ENCODE measurements around the gene SLC8A1.

The SLC8A1 gene

DNA sequence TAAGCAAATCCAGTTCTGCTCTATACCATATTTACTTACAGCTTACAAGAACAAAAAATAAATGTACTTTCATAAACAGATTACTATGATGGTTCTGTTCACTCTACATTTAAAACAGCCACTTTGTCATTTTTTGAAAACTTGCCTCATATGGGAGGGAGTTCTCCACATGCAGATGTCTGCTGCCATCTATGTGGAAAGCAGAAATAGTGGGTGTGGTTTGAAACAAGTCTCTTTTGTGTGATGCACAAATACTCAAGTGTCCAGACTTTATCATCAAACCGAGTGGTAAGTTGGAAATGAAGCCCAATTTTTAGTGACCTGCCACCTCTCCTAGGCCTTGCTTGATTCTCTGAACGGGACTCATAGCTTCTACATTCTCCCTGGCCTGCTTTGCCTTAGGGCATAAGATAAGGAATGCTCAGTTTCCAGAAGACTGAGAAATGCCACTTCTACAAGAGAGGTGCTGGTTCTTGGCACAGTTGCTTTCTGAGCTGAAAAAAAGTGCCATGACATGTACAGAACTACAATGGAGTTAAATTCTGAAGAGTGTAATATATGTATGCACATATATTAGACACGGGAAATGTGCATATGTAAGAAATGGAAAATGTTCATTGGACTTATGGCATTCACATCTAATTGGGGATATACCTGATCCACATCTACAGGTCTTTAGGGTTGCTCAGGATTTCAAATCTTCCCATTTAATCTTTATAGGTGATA, 221.0 kb downstream of the SLC8A1 start:
- no peak for DNase-seq (ENCODE audit: low spot score)

DNA sequence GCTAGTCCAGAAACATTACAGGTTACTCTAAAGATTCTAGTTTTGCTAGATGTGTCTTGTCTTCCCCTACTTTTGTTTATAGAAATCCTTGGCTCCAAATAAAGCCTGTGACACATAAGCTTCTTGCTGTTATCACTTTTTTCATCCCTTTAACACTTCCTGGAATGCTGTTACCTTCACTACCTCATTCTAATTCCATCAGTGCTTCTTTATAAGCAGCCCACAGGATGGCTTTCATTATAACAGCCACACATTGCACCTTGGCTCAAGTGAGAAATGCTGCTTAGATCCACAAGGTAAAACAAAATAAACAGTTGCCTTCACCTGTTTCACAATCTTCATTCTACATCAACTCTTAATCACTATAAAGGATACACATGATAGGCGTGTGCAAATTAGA, 221.7 kb downstream of the SLC8A1 start:
- no peak for DNase-seq (ENCODE audit: low spot score)

DNA sequence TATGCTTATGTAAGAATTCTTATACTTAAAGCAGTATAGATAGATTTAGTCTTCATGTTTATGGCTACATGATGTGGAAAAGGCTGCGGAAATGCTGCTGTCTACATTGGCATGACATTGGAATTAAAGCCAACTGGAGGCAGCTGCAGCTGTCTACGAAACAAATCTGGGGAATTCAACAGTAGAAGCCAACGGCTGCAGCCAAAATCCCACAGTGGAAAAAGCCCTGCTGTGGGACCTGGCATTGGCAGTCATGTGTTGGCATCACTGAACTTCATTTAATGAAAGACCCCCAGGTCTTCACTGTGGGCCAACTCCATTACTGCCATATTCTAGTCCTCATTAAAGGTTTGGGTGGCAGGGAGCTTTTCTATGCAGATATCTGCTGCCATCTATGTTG, 223.6 kb downstream of the SLC8A1 start:
- no peak for DNase-seq (ENCODE audit: low spot score)

DNA sequence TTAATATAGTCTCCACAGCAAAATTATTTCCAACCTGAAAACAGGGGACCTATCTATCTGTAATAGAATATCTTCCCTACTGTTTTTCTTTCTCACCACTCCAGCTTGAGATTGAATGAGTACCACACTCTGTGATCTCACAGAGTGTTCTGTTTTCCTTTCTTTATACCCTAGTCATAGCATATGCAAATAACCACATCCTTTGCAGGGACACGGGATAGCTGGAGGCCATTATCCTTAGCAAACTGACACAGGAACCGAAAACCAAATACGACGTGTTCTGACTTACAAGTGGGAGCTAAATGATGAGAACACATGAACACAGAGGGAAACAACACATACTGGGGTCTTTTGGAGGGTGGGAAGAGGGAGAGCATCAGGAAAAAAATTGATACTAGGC, 224.7 kb downstream of the SLC8A1 start:
- DNase-seq (ENCODE audit: low spot score): no peak

DNA sequence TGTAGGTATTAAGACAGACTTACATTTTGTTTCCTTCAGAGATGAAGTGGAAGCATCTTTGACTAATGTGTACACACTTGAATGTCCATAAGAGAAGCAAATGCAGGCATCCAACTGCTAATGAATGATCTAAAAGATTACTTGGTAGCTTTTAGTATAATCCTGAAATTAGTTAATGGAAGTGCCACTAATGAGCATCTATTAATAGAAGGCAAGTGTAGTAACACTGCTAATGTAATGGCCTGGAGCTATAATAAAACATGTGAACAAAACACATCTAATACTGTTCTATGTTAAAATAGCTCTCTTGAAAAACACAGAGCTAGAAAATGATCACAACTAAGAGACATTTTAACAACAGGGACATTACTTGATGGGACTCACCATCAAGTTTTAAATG, 225.3 kb downstream of the SLC8A1 start:
- DNase-seq (ENCODE audit: low spot score): no peak

DNA sequence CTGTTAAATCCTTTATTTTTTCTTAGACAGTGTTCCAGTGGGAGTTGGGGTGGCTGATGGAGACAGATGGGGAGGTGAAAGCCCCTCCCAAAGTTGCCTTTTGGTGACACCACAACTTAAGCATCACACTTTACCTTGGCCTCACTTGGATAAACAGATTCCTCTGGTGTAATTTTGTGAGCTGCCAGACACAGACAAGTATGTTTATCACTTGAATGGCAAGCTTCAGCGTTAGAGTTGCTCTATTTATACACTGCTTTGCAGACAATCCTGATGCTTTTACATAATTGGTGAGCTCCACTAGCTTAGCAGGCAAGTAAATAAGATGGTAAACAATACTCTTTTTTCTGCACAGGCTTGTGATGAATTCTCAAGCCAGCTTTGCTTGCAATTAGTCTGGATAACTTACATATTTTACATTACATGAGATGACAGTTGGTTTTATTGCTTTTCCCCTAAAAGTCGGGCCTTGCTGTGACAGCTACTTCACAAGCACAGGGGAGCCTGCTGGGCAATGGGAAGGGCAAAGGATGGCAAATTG, 226.2 kb downstream of the SLC8A1 start:
- DNase-seq (ENCODE audit: low spot score): no peak

DNA sequence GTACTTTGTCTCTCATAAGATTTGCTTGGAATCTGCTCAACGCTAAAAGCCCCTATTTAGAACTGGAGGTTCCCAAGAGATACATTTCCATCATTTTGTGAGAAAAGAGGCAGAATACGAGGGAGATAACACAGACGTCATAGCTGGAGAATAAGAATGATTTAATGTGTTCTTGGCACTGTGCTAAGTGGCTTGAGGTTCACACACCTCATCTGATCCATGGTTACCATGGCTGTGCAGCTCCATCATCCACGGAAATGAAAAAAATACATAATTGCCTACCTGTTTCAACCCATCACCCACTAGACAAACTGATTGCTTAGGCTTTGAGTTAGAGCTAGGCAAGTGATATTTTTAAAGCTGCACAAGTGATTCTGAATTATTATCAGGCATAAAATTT, 227.6 kb downstream of the SLC8A1 start:
- DNase-seq (ENCODE audit: low spot score): no peak

DNA sequence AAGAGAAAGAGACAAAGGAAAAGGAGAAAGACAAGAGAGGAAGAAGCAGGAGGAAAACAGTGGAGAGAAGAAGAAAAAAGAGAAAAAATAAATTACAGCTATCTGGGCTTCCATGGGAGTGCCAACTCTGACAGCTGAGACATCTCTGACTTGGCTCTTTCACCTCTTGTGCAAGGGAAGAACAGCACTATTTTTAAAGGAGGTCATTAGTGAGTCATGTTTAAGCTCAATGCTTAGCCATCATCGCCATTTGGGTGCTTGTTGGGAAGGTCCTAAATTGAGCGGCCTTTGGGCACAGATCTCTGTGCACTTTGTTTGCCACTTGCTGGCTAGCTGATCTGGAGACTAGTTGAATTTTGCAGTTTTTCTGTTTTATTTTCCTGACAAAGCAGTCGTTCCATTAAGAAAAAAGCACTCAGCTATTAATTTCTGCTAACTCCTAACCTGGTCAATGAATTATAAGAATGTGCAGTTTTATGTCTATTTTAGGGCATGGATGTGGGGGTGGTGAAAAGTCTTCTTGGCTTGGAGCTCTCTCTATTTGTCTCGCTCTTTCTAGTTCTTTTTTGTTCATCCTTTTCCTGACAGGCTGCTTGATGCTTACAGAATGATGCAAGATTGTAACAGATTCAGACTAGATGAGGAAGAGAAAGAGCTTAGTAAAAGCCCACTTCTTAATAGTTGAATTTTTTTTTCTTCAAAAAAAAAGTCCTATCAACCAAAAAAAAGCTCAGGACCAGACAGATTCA, 231.5 kb downstream of the SLC8A1 start:
- peak; percentile 32 for DNase-seq (ENCODE audit: low spot score)

DNA sequence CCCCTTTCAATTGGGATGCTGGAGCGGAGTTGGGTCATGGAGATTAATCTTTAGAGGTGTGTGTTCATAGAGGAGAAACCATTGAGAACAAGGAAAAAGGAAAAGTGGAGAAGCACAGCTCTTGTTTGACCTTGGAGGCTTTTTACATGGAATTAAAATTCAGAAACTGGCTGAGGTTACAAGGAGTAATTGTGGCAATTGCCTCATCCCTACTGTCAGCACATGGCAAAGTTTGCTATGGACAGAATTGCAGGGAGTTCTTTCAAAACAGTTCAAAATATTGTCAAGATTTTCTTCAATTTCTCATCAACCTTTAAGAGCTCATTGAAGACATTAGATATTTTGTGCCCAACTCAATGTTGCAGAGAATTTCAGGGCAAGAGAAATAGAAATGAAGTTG, 232.7 kb downstream of the SLC8A1 start:
- DNase-seq (ENCODE audit: low spot score): no peak

DNA sequence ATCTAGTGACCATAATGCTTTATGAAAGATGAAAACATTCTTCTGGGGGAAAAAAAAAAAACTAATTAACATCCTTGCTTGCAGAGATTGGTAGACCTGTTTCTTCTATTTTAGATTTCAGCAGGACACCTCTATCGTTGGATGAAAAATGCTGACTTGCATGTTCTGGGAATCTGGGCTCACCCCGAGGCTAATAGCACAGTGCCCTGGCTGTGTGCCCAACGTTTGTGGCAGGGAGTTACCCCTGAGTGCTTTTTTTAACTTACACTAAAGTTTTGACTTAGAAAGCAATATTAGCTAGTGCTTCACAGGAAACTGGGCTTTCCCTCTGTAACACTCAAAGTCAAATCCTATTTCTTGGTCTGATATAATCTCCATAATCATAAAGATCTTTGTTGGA, 233.2 kb downstream of the SLC8A1 start:
- DNase-seq (ENCODE audit: low spot score): no peak

DNA sequence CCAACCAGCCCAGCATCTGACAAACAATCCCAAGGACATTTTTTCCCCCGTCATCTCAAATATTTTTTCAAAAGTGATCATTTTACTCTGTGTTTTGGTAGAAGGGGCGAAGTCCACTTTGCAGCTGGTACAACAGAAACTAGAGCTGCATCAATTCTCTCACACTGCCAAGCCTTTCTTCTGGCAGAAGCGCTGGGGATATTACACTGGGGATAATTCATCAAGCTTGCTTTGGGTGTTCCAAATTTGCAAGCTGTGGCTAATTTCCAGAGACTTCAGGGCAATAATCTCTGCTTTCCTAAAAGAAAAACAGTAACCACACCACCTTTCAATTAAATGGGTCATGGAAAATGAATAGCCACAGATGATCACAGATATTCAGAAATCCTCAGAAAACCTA, 238.3 kb downstream of the SLC8A1 start:
- no peak for DNase-seq (ENCODE audit: low spot score)

DNA sequence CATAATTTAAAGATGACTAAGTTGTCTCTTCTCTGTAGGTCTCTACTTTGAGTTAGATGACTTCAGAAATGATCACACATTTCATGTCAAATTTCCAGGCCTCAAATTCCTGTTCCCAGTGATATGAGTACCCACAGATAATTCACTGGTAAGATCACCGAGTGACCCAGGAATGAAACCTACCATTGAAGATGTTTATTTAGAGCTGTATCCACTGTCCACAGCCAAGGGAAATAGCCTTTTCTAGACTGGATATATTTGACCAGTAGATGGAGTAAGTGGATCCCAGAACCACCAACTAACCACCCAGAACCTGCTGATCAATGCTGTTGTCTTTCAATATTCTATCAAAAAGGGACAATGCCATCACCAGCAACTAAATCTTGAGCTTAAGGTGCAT, 238.8 kb downstream of the SLC8A1 start:
- peak; percentile 64 for DNase-seq (ENCODE audit: low spot score)

DNA sequence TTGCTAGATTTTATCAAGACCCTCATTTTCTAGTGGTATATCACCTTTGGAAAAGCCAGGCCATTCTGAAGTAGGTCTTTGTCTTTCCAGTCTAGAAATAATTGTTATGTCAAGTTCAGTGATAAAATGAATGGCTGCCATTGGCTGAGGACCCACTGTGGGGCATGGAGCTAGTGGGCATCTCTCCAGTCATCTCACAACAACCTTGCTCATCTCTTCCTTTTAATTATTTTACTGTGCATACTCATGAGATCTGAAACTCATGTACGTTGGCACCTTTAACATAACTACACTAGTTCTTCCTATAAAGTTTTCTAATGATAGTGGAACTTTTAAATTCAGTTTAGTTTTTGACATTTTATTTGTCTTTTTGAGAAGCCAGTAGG, 240.9 kb downstream of the SLC8A1 start:
- no peak for DNase-seq (ENCODE audit: low spot score)

DNA sequence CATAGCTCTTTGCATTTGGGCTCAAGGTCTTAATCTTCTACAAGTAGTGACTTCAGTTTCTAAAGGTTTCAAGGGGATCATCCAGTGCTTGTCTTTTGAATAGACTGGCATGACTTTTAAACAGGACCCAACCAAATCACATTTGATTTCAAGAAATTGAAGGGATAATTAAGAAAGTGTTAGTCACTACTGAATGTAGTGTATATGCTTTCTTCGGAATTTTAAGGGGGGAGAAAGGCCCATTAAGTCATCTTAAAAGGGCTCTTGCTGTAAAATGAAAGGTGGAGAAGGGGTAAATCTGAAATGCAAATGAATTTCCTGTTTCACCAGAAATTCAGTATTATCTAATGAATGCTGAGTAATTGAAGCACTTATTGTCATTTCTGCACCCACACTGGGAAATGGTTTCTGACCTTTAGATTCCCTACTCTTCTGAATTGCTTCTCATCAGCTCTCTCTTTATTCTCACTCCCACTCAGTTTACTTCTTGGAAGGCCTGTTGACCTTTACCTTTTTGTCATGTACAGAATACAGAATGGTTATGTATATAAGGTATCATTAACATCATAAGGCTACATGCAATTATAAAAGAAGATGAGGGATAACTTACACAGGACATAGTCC, 241.4 kb downstream of the SLC8A1 start:
- no peak for DNase-seq (ENCODE audit: low spot score)

DNA sequence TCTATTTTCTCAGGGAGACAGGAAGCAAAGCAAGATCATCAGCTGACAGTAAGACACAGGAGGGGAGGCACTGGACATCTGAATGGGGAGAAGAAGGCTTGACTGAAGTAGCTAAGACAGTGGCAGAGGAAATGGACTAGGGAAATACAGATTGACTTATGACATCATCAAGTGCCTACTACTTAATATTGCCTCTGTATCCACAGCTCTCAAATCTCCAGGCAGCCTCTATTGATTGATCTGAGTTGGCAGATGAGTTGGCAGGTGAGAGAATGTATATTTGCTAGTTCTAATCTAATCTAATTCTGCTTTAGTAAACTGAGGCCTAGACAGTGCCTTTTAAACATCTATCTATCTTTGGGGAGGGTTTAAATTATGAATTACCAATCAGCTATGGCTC, 242.1 kb downstream of the SLC8A1 start:
- no peak for DNase-seq (ENCODE audit: low spot score)

DNA sequence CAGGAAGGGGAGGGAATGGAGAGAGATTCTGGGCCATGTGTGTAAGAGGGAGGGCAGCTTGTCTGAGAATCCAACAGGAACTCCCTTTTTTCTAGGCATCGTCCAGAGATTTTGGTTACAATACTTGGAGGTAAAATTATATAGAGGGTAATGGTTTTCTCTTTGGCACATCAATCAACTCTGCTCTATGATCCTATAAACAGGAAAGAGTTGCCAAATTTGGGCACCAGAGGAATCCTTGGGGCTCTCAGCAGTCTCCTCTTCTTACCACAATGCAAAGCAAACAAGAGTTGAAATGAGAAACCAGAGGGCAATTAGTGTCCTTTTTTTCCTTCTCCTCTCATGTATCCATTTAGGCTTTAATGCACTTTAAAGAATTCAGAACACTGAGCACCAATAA, 243.4 kb downstream of the SLC8A1 start:
- DNase-seq (ENCODE audit: low spot score): no peak

DNA sequence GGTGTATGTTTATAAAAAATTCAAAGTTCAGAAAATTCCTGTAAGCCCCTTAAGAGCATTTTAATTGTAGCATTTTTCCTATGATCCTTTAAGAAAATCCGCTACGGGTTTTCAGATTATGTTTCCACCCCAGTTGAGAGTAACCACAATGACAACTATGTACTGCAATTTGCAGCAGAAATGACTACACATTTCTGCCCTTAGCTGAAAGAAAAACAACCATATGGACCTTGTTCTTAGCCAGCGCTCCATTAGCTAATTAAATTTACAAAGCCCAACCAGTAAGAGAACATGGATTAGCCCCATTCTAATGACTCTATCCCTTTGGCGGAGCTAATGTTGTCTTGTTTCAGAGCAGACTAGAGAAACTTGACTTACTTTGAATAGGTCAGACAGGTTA, 247.6 kb downstream of the SLC8A1 start:
- peak; percentile 34 for DNase-seq (ENCODE audit: low spot score)

DNA sequence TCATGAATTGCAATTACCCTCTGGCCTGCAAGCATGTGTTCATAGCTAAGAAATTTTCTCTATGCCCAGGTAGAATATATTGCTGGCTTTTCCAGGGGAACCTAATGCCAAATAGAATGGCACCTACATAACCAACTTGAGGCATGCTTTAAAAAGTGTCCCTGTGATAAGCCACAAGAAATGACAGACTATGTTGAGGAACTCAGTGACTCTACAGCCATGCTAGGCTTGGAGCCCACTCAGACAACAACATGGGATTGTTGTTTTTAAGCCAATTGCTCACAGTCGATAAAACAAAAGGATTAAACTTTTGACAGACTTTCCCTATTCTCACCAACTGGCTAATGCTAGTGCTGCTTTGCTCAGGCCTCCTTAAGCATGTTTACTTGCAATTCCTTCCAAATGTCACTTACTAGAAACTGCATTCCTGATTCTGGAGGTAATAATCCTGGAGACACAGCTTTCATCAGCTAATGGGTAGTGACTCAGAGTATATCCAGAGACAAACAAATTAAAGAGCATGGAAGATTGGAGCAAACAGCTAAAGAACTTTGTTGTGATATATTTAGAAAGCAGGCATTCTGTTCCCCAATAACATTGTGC, 249.0 kb downstream of the SLC8A1 start:
- DNase-seq (ENCODE audit: low spot score): peak; percentile 38

DNA sequence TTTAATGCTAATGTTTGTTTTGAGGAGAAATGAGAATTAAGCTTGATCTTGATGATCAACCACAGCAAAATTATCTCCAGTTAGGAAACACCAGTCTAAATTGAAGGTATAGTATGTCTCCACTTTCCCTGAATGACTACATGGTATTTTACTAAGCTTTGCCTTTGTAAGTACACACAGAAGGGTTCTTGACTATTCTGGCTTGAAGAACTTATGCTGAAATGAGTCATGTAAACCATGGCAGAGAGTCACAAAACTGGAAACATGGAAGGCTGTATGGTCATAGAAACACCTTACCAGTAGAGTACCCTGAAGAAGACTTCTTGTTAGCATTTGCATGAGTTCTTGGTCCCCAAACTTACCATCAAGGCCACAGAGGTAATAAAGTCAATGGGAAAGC, 250.5 kb downstream of the SLC8A1 start:
- no peak for DNase-seq (ENCODE audit: low spot score)

DNA sequence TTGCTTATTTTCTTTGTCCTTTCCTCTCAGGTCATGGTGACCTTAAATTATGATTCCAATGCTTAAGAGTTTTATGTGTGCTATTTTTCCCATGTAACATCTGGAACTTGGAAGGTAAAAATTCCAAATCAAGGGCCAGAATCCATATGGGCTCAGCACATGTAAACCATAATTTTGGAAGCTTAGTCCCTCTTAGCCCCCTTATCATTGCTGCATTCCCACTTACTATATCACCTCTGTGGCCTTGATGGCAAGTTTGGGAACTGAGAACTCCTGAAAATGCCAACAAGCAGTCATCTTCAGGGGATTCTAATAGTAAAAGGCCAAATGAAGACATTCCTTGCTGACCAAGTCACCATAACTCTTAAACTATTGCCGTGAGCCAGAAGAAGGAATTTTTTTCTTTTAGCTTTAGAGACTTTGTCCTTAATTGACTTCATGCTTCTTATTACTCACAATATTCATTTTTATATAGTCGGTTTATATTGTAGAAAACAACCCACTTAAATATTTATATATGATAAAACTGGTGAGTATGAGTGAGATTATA, 251.4 kb downstream of the SLC8A1 start:
- peak; percentile 48 for DNase-seq (ENCODE audit: low spot score)

DNA sequence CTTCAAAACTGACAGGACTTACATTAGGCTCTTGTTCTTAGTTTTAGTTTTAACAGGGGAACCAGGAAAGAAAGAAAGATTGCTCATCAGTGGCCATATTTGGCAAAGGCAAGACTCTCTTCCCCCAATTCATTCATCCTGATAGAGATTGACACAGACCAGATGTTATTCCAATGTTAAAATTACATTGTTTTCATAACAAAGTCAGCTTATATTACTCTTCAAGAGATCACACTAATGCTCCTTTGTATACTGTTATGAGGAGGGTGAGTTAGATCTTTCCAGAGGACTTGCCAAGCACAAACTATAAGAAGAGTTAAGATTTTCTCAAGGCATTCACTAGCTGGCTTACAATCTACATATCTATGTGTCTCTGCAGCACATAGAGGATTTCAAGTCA, 252.1 kb downstream of the SLC8A1 start:
- no peak for DNase-seq (ENCODE audit: low spot score)

DNA sequence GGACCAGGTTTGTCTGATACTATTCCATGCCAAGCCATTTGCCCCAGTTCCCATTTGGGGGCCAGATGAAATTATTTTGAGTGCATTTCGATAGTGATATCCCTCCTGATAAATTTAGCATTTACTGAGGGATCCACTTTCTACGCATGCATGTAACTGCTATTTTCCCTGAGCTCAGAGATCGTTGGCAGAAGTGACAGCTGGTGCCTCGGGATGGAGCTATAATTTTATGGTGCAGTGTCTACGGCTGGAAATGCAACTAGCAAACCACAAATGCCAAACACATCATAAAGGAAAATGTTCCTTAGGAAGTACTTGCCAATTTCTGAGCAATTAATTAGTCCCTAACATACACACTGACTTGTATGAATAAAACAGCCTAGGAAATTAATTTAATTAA, 254.8 kb downstream of the SLC8A1 start:
- no peak for DNase-seq (ENCODE audit: low spot score)

DNA sequence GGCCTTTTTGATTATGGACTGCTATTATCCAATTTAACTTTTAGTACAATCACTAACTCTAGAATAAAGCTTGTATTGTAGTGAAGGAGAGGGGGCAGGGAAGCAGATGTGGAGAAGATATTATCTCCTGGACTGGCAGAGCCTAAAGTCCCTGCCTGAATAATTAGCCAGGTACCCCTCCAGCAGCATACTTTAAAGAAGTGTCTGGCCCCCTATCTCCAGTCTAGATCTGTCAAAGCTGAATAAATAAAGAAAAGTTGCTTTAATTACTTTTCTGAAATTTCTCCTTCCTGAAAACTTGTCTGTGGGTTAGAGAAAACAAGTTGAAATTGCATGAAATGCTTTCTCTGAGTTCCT, 258.2 kb downstream of the SLC8A1 start:
- no peak for DNase-seq (ENCODE audit: low spot score)
